Breast epithelium (tissue), 3 donors: Measurements from ENCODE around the gene NUCKS1.

Experiments used
- CTCF ChIP-seq, 3 donors: fragments of 450-650 bp; IDR thresholded peaks; one replicate each; pipeline ENCODE4 v1.5.1; 2016 to 2017; ENCODE audit warnings: antibody characterized with exemption in 3 of 3, mild to moderate bottlenecking in 3 of 3, moderate library complexity in 3 of 3
- POLR2A ChIP-seq: fragments of 450-650 bp; IDR thresholded peaks from one replicate; pipeline ENCODE4 v1.6.1; 2016; ENCODE audit warnings: antibody characterized with exemption, mild to moderate bottlenecking, moderate library complexity
- POLR2AphosphoS5 ChIP-seq, 3 donors: sonication (generic); formaldehyde crosslinking; IDR thresholded peaks; one replicate each; pipeline ENCODE4 v1.6.1; 2017; ENCODE audit warnings: antibody characterized with exemption in 3 of 3

- TF ChIP-seq CTCF (IDR thresholded peaks at IDR 0.05): no peak
- TF ChIP-seq POLR2A: no peak
- TF ChIP-seq POLR2AphosphoS5 (IDR thresholded peaks at IDR 0.05): no peak
Measured at GRCh38 chr1:205767248-205767647, 17.3 kb upstream of the NUCKS1 start.
